ENCODE results near the gene ARSI.

The ARSI gene

DNA sequence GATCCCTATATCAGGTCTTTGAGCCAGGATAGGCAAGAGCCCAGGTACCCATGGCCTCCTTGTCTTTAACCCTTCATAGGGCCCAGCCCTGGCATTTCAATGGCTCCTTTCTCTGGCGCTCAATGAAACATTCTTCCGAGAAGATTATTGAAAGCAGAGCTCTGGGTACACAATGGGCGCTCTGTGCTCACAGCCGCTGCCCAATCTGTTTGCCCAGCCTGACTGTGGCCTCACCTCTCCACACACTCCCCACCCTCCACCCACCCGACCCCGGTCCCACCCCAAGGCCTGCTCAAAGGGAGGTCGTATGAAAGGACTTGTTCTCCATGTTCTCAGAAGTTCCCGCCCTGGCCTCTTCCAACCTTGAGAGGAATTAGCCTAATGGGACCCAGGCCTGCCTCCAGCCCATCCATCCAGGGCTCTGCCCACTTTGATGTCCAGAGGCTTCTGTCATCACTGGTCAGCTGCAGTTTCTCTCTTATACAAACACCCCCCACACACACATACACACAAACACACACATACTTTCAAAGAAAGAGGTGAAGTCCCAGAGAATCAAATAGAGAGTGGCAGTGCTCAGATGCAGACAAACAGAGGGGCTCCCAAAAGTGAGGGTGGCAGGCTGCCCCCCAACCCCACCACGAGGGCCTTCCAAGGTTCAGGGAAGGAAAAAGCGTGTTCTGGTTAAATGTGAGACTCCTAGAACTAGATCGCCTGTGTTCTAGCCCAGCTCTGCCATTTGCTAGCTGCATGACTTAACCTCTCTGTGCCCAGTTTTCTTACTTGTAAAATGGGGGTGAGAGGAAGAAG, 5.1 kb upstream of the ARSI start:
- no peak for DNase-seq (ENCODE audit: low read depth)

DNA sequence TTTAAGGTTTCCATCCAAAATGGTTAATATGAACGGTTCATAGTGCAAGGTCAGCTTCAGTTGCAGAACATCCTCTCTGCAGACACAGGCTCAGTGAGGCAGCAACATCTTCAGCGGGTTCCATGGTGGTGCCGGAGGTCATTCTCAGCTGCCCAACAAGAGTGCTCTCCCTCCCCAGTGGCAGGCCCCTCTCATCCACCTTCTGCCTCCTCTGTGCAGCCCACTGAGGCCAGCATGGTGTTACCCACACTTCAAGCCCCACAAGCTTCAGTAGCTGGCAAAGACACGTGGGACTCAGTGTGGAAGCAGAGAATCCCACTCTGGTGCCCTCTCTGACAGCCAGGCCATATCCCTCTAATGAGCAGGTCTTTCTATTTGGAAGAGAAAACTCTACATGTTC, 4.1 kb upstream of the ARSI start:
- DNase-seq (ENCODE audit: low read depth) = no peak

DNA sequence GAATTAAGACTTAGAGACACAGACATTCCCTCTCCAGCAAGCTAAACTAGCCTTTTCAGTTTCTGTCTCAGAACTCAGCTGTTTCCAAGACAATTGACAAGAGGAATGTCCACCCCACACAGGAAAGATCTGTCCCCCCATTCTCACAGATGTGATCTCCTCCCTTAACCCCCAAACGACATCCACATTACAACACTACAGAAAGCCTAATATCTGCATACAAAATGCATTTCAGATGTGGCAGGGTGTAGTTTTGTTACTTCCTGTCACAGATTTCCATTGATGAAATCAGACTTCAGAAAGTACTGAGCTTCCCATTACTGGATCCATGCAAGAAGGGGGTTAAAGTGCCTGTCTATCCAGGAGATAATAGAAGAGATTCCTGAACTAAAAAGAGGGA, 2.9 kb upstream of the ARSI start:
- DNase-seq (ENCODE audit: low read depth) = no peak

DNA sequence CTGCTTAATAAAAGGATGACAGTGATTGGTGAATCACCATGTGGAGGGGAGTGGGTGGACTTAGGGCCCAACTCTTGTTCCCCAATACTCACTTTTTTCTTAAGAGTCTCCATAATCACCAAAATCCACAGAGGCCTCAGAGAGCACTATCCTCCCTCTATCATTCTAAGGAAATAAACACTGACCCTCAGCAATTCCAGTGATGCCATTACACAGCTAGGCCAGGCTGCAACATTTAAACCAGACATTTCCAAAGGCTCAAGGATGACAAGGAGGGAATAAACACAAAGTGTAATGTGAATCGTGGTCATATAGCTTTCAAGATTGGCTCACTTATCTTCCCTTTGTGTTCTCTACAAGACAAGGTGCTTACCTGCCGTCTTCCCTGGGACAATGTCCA, 2.4 kb upstream of the ARSI start:
- DNase-seq (ENCODE audit: low read depth) = no peak

DNA sequence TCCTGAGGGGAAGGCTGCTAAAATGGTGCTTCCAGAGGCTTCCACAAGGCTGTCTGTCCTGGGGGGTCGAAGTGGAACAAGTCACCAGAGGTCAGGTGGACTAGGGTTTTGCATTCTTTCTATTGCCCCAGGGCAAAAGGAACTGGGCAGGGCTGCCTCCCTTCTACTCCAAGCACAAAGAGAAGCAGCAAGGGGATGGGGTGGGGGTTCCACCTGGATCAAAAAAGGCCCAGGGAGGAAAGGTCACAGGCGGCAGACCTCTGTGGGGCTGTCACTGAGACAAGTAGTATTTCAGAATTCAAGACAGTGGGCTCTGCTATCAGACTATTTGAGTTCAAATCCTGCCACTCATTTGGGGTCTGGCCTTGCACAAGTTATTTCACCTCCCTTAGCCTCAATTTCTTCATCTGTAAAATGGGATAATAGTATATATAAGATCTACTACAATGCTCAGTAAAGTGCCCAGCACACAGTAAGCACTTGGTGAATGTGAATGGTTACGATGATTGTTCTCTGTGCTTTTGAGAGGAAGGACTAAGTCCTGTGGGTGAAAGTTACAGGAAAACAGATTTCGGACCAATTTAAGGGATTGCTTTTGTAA, 1.9 kb upstream of the ARSI start:
- no peak for DNase-seq (ENCODE audit: low read depth)

DNA sequence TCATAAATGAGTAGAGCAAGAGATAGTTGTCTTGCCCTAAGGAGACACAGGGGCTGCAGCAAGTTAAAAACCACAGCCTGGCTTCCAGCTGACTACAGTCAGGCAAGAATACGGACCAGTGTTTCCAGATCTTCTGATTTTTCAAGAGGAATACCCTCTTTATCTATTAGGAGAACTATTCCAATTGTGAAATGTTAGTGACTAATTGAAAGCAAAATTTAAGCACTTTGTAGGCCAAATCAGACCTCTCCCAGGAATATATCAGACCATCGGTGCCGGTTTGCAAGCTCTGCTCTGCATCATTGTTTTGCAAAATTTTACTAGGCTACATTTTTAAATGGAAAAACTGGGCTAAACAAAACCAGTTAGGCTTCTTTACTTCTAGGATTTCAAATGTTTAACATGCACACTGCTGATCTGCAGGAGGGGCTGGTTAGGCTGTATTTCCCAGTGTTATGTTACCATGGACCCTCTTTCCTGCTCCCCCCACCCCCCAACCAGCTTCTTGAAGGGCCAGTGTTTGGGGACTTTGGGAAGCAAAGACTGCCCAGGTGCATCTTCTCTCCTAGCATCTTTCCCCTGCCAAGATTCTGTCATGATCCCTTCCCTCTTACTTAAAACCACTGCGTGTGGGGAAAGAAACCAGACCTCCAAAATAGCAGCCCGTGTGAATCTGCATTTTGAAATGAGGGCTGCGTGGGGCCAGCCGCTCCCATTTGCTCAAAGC, 1.1 kb upstream of the ARSI start:
- no peak for DNase-seq (ENCODE audit: low read depth)

DNA sequence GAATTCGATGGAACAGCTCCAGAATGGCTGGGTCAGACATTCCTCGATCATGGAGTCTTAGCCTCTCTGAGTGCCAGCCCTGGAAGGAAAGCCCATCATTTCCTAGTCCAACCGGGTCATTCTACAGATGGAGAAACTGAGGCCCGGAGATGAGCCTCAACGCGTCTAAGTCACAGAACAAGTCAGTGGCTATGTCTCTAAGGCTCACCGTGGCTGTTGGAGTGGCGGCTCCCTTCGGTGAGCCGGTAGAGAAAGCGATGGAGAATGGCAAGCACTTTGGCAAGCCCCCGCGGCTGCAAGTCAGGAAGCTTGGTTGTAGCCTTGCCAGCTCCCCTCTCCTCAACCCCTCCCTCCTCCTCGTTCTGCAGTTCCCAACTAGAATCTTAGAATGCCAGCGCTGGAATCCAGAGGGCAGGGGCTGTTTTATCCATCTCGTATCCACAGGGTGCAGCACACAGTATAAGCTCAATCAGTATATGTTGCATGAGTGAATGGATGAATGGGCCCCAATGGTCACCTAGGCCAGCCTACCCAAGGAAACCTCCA, 438 bp upstream of the ARSI start:
- DNase-seq (ENCODE audit: low read depth) = no peak

DNA sequence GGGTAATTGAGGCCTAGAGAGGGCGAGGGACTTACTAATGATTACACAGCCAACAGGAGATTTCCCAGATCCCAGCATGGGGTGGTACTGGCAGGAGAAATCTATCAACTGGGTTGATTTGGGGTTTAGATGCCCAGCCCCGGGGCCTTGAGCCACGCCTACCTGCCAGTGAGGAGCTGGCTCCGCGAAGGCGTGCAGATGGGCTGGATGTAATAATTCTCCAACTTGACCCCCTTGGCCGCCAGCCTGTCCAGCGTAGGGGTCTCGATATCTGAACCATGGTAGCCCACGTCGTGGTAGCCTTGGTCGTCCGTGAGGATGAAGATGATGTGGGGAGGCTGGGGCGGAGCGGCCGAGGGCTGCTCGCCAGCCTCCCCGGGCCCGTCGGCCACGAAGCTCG, 804 bp downstream of the ARSI start:
- no peak for DNase-seq (ENCODE audit: low read depth)

DNA sequence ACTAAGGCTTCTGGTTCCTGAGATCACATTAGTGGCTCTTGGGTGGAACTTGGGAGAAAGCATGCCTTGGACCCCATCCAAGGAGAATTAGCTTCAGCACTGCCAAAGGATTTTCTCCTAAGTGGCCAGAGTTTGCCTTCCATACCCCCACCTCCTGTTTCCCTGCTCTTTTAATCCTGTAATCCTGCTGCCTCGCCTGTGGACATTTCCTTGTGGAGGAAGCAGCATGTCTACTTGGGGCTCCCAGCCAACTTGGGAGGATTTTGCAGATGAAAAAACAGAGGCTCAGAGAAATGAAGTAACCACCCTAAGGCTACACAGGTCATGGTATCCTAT, 1.6 kb downstream of the ARSI start:
- no peak for DNase-seq (ENCODE audit: low read depth)

DNA sequence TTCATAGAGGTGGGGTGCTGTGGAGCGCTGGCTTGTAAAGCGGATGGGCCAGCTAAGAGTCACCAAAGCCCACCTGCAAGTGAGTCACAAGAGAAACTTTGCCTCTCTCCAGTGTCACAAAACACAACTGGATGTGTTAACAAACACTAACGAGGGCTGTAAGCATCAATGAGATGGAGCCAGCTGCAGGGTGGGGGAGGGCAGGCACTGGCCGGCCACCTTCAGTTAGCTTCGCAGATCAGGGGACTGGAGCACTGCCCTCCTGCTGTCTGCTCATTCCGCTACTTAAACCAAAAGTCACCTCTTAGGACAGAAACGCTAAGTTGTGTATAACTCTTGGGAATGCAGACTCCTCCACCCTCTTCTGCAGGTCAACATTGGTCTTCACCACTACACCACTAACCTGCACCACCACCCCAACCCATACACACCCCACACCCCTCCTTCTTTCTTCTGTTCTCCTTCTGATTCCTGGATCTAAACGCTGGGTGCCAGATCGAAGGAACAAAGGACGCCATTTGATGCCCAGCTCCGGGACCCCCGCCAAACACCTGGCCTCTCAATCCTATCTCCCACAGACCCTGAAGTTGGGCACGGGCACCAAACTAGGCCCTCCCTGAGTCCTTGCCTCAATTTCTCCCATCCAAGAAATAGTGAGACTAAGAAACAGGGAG, 2.1 kb downstream of the ARSI start:
- no peak for DNase-seq (ENCODE audit: low read depth)

DNA sequence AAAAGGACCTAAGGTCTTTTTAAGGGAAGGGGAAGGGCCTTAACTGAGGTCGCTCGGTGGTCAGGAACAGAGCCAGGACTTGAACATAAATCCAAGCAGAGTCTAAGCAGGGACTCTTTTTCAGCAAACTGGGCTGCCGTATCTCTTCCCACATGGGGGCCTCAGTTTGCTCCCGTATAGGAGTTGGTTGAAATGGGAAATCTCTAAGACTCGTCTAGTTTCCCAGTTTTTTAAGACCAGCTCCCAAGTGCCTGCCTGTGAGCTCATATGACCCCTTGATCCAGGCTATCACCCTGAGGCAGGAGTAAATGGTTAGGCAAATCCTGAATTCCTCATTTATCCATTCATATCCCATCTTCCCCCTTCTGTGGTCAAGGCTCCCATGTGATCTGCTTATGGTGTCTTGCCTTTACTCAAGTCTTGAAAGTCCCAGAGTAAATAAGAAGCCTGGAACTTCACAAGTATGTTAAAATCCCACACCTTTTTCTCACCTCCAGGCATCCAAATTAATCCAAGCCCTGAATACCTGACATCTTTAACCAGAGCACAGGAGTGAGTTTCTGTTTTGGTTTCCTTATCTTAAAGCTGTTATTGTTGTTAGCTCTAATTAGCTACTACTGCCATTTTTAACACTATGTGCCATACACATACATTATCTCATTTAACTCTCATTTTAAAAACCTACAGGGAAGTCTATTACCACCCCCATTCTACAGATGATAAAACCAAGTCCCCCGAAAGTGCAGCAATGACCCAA, 3.0 kb downstream of the ARSI start:
- DNase-seq (ENCODE audit: low read depth) = peak; percentile 42

DNA sequence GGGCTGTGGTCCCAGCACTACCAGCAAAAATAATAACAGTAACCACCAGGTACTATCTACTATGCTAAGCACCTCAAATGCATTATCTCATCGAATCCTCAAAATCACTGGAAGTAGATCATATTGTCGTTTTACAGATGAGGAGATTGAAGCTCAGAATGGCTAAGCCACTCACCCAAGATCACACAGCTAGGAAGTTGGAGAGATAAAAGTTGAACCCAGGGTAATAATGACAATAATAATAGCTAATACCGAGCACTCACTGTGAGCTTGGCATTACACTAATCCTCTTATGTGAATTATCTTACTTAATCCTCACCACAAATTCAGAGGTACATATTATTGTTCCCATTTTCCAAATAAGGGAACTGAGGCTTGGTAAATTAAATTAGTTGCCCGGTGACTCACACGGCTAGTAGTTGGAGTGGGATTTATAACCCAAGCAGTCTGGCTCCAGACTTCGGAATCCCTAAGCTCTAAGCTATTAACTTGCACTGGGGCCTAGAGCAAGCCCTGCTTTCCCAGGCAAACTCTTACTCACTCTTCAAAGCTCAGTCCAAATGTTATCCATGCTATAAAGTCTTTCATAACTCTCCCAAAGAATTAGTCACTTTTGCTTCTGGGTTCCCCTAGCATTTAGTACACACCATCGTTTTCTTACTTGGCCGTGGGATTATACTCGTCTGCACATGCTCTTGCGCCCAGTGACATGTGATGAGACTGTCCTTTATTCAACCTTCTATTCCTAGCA, 3.8 kb downstream of the ARSI start:
- DNase-seq (ENCODE audit: low read depth) = peak; percentile 99

DNA sequence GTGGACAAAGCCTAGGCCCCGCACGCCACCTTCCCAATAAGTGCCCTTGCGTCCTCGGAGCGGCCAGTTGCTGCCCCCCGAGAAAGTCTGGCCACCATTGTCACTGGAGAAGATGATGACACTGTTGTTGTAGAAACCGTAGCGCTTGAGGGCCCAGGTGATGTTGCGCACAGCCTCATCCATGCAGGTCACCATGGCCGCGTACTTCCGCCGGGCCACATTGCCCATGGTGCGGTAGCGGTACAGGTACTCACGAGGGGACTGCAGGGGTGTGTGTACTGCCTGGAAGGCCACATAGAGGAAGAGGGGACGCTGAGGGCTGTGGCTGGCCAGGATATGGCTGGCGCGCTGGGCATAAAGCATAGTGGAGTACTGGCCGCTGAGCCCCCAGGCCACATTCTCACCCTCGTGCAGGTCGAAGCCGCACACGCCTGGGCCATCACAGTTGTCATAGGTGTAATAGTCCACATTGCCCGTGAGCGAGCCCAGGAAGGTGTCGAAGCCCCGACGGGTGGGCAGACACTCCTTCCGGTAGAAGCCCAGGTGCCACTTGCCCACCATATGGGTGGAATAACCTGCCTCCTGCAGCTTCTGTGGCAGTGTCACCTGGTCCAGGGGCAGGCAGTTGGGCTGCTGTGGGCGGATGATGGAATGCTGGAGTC, 4.6 kb downstream of the ARSI start:
- no peak for DNase-seq (ENCODE audit: low read depth)

DNA sequence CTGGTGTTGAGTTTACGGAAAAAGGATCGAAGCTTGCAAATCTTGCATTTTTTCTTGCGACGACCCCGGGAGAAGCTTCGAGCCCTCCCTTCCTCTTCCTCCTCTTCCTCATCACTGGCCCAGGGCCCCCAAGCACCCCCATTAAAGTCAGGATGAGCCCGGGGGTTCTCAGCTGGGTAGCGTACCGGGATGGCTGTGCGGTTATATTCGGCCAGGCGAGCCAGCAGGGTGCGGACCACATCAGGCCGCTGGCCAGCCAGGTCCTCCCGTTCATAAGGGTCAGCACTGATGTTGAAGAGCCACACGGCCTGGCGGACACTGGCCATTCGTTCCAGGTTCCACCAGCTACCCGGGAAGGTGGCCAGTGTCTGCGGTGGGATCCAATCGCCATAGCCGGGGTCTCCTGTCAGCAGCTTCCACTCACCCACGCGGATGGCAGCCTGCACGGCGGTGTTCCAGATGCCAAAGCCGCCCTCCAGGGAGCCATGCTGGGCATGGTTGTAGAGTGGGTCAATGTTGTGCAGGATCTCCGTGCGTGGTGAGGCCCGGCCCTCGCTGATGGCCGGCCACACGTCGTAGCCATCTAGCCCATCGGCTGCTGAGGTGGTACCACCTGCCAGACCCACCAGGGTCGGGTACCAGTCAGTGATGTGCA, 5.3 kb downstream of the ARSI start:
- no peak for DNase-seq (ENCODE audit: low read depth)

DNA sequence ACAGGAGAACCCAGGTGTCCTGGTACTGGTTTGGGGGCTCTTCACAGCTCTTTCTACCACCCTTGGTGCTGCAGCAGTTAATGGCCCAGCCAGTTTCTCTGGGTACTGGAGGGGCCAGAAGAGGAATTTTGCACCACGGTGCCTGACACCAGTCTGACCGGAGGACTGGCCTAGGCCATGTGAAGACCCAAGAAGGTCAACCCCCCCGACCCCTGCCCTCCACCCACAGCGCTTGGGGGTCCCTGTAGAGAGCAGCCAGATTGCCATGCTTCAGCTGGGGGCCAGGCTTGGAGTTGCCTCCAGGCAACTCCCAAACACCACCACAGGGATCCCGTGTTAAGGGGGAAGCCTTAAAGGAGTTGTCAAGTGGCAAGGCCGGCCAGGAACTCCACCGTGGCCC, 6.2 kb downstream of the ARSI start:
- no peak for DNase-seq (ENCODE audit: low read depth)

DNA sequence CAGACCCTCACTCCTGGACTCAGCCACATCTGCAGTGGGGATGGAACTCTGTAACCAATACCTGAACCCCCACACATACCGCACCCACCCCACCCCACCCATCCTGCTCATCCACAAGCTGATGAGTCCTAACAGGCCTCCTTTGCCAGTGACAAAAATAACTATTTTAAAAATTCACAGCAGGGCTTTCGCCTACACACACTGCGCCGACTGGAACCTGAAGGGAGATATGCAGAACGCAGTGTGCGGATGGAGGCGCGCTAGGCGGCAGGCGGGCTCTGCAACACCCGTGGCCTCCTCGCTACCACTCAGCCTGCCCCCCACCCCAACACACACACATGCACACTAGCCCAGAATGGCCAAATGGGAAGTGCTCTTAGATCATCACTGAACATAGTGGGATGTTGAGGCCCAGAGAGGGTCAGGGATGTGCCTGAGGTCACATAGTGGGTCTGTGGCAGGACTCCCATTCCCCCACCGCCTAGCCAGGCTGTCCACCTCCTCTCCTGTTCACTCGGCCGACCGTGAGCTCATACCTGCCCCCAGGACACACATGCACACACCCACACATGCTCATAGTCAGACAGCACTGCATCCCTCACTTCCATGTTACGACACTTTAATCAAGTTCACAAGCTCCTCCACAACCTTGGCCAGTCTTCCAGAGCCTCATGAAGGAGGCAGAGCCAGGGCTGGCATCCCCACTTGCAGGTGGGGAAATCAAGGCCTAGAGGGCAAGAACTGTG, 6.8 kb downstream of the ARSI start:
- no peak for DNase-seq (ENCODE audit: low read depth)

DNA sequence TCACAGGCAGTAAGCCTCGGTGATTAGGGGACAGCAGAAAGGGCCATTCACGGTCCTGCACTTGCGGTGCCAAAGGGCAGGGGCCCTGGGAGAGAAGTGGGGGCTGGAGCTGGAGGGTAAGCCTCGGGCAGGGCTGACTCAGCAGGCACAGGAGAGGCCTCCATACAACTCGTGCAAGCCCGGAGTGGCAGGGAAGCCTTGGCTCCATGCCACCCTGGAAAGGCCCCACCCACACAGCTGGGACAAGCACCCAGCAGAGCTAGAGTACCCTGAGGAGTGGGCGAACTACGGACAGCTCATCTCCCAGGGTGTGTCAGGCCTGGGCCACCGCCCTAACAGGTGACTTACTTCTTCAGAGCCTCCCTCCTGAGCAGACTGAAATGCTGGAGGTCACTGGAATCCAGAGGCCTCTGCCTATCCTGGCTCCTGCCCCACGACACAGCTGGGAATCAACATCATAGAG, 7.5 kb downstream of the ARSI start:
- DNase-seq (ENCODE audit: low read depth) = no peak

DNA sequence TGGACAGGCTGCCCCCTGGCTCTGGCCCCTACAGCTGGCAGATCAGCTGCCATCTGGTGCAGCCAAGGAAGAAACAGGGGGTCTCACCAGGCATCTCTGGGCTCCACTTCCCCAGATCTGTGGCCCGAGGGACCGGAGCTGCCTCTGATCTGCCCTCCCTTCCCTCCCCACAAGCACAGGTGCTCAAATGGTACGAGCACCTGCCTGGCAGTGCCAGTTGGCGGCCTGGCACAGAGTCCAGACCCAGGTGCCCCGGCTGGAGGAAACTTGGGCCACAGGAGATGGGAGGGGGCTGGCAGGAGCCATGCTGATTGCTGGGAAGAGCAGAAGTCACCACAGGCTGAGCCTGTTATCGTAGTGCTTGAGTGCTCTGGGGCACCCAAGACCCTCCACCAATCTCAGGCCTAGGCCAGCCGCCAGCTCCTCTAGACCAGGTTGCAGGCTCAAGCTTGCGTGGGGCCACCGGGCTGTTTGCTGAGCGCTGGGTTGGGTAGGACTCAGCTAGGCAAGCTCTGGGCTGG, 8.1 kb downstream of the ARSI start:
- DNase-seq (ENCODE audit: low read depth) = no peak

All from stromal cell of bone marrow (primary cell).